ENCODE results near the gene EIF3K. TPM values are rescaled to one million over a fixed set of nuclear protein-coding genes. Genes with fewer than 3 reads are reported as not detected.
A peak's percentile ranks its signal among the peaks of the same experiment; 100 is the strongest.
"Not testable (repeated sequence)": the region's sequence is repeated elsewhere in the genome, so short reads cannot be mapped to it uniquely, and the experiment has no call there.

Gene EIF3K
- 100 to 1,000 TPM; 330 to 352 (median 340) TPM for polyA plus RNA-seq (ENCODE audit: insufficient read length in 4 of 4)

GRCh38 chr19:38618590-38619360 is at the start of gene EIF3K:
TSS of gene EIF3K (plus strand) at chr19:38619188. CDS start at chr19:38619269, 81 bp downstream.
- DNase-seq (ENCODE audit: low read depth in 4 of 4, low spot score in 2 of 4) = peak; percentile 93 to 99 (median 99)

GRCh38 chr19:38569368-38569983 is 49.5 kb upstream of the EIF3K start:
- DNase-seq (ENCODE audit: low read depth in 4 of 4, low spot score in 2 of 4) = no peak

- DNase-seq (ENCODE audit: low read depth in 4 of 4, low spot score in 2 of 4) = no peak
Observed at GRCh38 chr19:38571682-38572081, 47.3 kb upstream of the EIF3K start.

- no peak for DNase-seq (ENCODE audit: low read depth in 4 of 4, low spot score in 2 of 4)
Observed at GRCh38 chr19:38577826-38578225, 41.2 kb upstream of the EIF3K start.

- not testable (repeated sequence) for DNase-seq (ENCODE audit: low read depth in 4 of 4, low spot score in 2 of 4)
Observed at GRCh38 chr19:38579304-38579703, 39.7 kb upstream of the EIF3K start.

- no peak for DNase-seq (ENCODE audit: low read depth in 4 of 4, low spot score in 2 of 4)
Observed at GRCh38 chr19:38580080-38580479, 38.9 kb upstream of the EIF3K start.

GRCh38 chr19:38583219-38583984 is 35.6 kb upstream of the EIF3K start:
- DNase-seq (ENCODE audit: low read depth in 4 of 4, low spot score in 2 of 4) = no peak

GRCh38 chr19:38583985-38584305 is 35.0 kb upstream of the EIF3K start:
- no peak for DNase-seq (ENCODE audit: low read depth in 4 of 4, low spot score in 2 of 4)

GRCh38 chr19:38587562-38587961 is 31.4 kb upstream of the EIF3K start:
- DNase-seq (ENCODE audit: low read depth in 4 of 4, low spot score in 2 of 4) = no peak

GRCh38 chr19:38588041-38588440 is 30.9 kb upstream of the EIF3K start:
- DNase-seq (ENCODE audit: low read depth in 4 of 4, low spot score in 2 of 4) = no peak

GRCh38 chr19:38592940-38593339 is 26.0 kb upstream of the EIF3K start:
- no peak for DNase-seq (ENCODE audit: low read depth in 4 of 4, low spot score in 2 of 4)

GRCh38 chr19:38596057-38596981 is 22.7 kb upstream of the EIF3K start:
- DNase-seq (ENCODE audit: low read depth in 4 of 4, low spot score in 2 of 4) = peak in 1 of 4 donors; percentile 13

GRCh38 chr19:38597075-38597474 is 21.9 kb upstream of the EIF3K start:
- DNase-seq (ENCODE audit: low read depth in 4 of 4, low spot score in 2 of 4) = no peak

GRCh38 chr19:38599722-38600121 is 19.3 kb upstream of the EIF3K start:
- DNase-seq (ENCODE audit: low read depth in 4 of 4, low spot score in 2 of 4) = no peak

- not testable (repeated sequence) for DNase-seq (ENCODE audit: low read depth in 4 of 4, low spot score in 2 of 4)
Observed at GRCh38 chr19:38602856-38603255, 16.1 kb upstream of the EIF3K start.

GRCh38 chr19:38606131-38606530 is 12.9 kb upstream of the EIF3K start:
- no peak for DNase-seq (ENCODE audit: low read depth in 4 of 4, low spot score in 2 of 4)

- DNase-seq (ENCODE audit: low read depth in 4 of 4, low spot score in 2 of 4) = no peak
Observed at GRCh38 chr19:38614289-38614688, 4.7 kb upstream of the EIF3K start.

- DNase-seq (ENCODE audit: low read depth in 4 of 4, low spot score in 2 of 4) = no peak
Observed at GRCh38 chr19:38615007-38615581, 3.9 kb upstream of the EIF3K start.

GRCh38 chr19:38616265-38616664 is 2.7 kb upstream of the EIF3K start:
- DNase-seq (ENCODE audit: low read depth in 4 of 4, low spot score in 2 of 4) = no peak

- DNase-seq (ENCODE audit: low read depth in 4 of 4, low spot score in 2 of 4) = no peak
Observed at GRCh38 chr19:38617283-38617763, 1.7 kb upstream of the EIF3K start.

Data from left renal cortex interstitium (tissue), 4 donors.